Thymus (tissue), 11 donors: ENCODE results near the gene RNU7-1. TPM values are rescaled to one million over a fixed set of nuclear protein-coding genes. Genes with fewer than 3 reads are reported as not detected.

ENCODE experiments used
- DNase-seq, 9 donors: peaks; one replicate each; pipeline ENCODE4 v3.0.0-alpha.2; 2013; ENCODE audit warnings: low spot score in 9 of 9, low read depth in 6 of 9, missing footprints in 1 of 9
- H3K27ac ChIP-seq, 2 donors: one replicate each; pipeline ENCODE4 v1.5.1; 2013; ENCODE audit warnings: control low read depth in 1 of 2, low read depth in 1 of 2, low read length in 1 of 2, mild to moderate bottlenecking in 1 of 2, moderate library complexity in 1 of 2
- H3K27me3 ChIP-seq, 2 donors: one replicate each; pipeline ENCODE4 v1.5.1; 2013; ENCODE audit warnings: low read length in 1 of 2; ENCODE audit not compliant: control insufficient read depth in 2 of 2, insufficient read depth in 1 of 2
- H3K36me3 ChIP-seq, 2 donors: one replicate each; pipeline ENCODE4 v1.5.1; 2013; ENCODE audit warnings: low read length in 1 of 2, mild to moderate bottlenecking in 1 of 2, moderate library complexity in 1 of 2; ENCODE audit not compliant: control insufficient read depth in 2 of 2, insufficient read depth in 2 of 2
- H3K4me1 ChIP-seq, 2 donors: one replicate each; pipeline ENCODE4 v1.5.1; 2013; ENCODE audit warnings: low read length in 2 of 2; ENCODE audit not compliant: control insufficient read depth in 2 of 2, insufficient read depth in 2 of 2
- H3K4me3 ChIP-seq, 2 donors: one replicate each; pipeline ENCODE4 v1.5.1; 2013; ENCODE audit warnings: low read length in 2 of 2, control low read depth in 1 of 2, mild to moderate bottlenecking in 1 of 2
- H3K9me3 ChIP-seq, 2 donors: one replicate each; pipeline ENCODE4 v1.5.1; 2013; ENCODE audit warnings: low read length in 1 of 2, mild to moderate bottlenecking in 1 of 2; ENCODE audit not compliant: control insufficient read depth in 2 of 2, insufficient read depth in 1 of 2
- WGBS: extraction: QIAGEN DNeasy Blood & Tissue Kit; methylation state at CpG from one replicate; pipeline ENCODE4 v1.1.7; 2013; 5-methylcytosine and 5-hydroxymethylcytosine counted together
- polyA plus RNA-seq: library from polyadenylated mRNA; stranded (reverse); fragments of 200-250 nt; gene quantifications from one replicate; pipeline ENCODE4 v1.2.3, GENCODE V29; 2013
- total RNA-seq: library from RNA; stranded (reverse); fragments of 120-200 nt; gene quantifications from one replicate; pipeline ENCODE4 v1.2.4, GENCODE V29; 2013
- donor health status: healthy.

The RNU7-1 gene
- total and polyA plus RNA-seq, 2 donors = not detected

DNA sequence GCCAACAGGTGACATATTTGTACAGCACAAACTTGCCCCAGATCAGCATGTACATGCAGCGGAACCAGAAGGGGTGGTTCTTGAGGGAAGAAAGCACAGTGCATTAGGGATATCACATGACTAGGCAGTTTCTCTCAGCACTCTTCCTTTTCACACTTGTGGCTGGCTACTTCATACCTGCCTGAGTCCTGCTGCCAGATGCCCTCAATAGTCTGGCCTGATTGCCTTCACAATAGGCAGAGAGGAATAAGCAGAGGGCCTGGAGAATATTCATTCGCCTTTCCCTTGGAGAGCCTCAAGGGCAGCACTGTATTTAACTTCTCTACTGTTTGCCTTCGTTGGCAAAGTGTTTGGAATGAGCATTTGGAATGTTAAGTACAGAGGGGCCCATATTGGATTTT lies 35.0 kb downstream of the RNU7-1 start:
- Histone ChIP-seq H3K4me1 (no peaks in the 10 kb centered on the region), H3K36me3 (peaks cover 89 to 95% of the 10 kb centered on the region in 2 donors), H3K27me3 (no peaks in the 10 kb centered on the region), H3K4me3 (no peak overlapping the region), H3K27ac (no peak overlapping the region), H3K9me3 (no peaks in the 10 kb centered on the region)
- 97% methylated on average over 3 of the region's 3 CpGs for WGBS
- no peak for DNase-seq

DNA sequence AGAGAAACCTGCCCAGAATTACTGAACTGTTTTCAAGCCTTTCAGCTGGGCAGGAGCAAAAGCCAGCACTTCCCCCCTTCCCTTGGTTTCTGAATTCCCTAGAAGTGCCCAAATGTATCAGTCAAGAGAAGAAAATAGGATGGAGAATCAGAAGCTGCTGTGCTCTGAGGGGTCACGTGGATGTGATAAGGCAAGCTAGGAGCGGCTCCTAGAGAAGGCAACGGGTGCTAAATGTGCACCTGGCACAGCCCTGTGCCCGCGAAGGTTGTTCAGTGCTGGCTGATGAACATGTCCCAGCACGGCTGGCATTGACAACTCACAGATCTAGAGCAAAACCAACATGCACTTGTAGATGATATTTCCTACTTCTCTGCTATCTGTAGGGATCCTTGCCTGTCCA lies 35.4 kb downstream of the RNU7-1 start:
- Histone ChIP-seq H3K27ac (no peak overlapping the region), H3K4me1 (no peaks in the 10 kb centered on the region), H3K36me3 (peaks cover 85 to 93% of the 10 kb centered on the region in 2 donors), H3K27me3 (no peaks in the 10 kb centered on the region), H3K9me3 (no peaks in the 10 kb centered on the region), H3K4me3 (no peak overlapping the region)
- DNase-seq = no peak
- 98% methylated on average over 6 of the region's 6 CpGs for WGBS

DNA sequence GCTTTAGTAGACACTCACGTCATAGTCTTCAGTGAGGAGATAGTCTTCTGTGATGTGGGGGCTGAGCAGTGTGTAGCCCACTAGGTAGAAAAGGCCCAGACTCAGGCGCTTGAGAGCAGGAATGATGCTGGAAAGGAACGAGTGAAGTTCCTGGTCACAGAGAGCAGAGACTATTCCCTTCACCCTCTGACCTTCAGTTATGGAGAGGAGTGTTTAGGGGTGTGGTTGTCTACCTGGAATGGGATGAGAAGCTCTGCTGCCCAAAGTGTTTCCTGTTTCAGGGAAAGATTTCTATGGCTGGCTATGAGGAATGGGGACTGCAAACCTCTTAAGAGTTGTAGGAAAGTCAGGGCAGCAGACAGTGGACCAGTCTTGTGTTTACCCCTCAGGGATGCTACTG lies 35.8 kb downstream of the RNU7-1 start:
- 96% methylated on average over 3 of the region's 3 CpGs for WGBS
- no peak overlapping the region for H3K4me3 ChIP-seq
- no peak for DNase-seq
- no peaks in the 10 kb centered on the region for H3K27me3 ChIP-seq
- no peak overlapping the region for H3K27ac ChIP-seq
- no peaks in the 10 kb centered on the region for H3K4me1 ChIP-seq
- peaks cover 81 to 92% of the 10 kb centered on the region in 2 donors for H3K36me3 ChIP-seq
- H3K9me3 ChIP-seq = no peaks in the 10 kb centered on the region

- H3K27me3 ChIP-seq = no peaks in the 10 kb centered on the region
- no peak overlapping the region for H3K4me3 ChIP-seq
- H3K36me3 ChIP-seq = peaks cover 77 to 89% of the 10 kb centered on the region in 2 donors
- H3K9me3 ChIP-seq = no peaks in the 10 kb centered on the region
- WGBS = 99% methylated on average over 4 of the region's 4 CpGs
- H3K4me1 ChIP-seq = no peaks in the 10 kb centered on the region
- DNase-seq = no peak
- H3K27ac ChIP-seq = no peak overlapping the region
These were observed 36.5 kb downstream of the RNU7-1 start for GRCh38 chr12:6980075-6980474.

DNA sequence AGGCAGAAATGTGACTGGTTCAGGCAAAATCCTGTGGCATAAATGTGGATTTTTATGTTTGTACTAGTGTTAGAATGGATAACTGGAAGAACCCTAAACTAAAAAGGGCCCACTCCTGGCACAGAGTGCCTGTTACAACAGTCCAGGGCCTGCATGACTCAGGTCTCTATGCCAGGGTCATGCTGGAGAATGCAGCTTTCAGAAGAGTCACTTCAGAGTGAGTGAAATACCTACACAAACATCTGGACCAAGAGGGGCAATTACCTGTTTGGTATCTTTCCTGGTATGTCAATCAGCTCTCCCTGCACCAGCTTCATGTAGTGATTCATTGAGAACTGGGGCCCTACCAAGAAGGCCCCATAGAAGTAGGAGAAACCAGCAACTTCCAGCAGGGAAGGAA lies 37.1 kb downstream of the RNU7-1 start:
- DNase-seq = no peak
- Histone ChIP-seq H3K27ac (no peak overlapping the region), H3K36me3 (peaks cover 70 to 85% of the 10 kb centered on the region in 2 donors), H3K4me3 (no peak overlapping the region), H3K4me1 (no peaks in the 10 kb centered on the region), H3K27me3 (no peaks in the 10 kb centered on the region), H3K9me3 (no peaks in the 10 kb centered on the region)

GRCh38 chr12:6981152-6982052 lies 37.8 kb downstream of the RNU7-1 start:
- 96% methylated on average over 10 of the region's 10 CpGs for WGBS
- Histone ChIP-seq H3K9me3 (no peaks in the 10 kb centered on the region), H3K4me1 (no peaks in the 10 kb centered on the region), H3K36me3 (peaks cover 64 to 82% of the 10 kb centered on the region in 2 donors), H3K27ac (no peak overlapping the region), H3K4me3 (no peak overlapping the region), H3K27me3 (no peaks in the 10 kb centered on the region)
- DNase-seq = no peak

GRCh38 chr12:6982532-6982931 lies 38.9 kb downstream of the RNU7-1 start:
- H3K27ac ChIP-seq = no peak overlapping the region
- H3K36me3 ChIP-seq = peaks cover 56 to 70% of the 10 kb centered on the region in 2 donors
- 98% methylated on average over 7 of the region's 7 CpGs for WGBS
- no peaks in the 10 kb centered on the region for H3K9me3 ChIP-seq
- H3K4me3 ChIP-seq = no peak overlapping the region
- DNase-seq = no peak
- H3K27me3 ChIP-seq = no peaks in the 10 kb centered on the region
- H3K4me1 ChIP-seq = no peaks in the 10 kb centered on the region

DNA sequence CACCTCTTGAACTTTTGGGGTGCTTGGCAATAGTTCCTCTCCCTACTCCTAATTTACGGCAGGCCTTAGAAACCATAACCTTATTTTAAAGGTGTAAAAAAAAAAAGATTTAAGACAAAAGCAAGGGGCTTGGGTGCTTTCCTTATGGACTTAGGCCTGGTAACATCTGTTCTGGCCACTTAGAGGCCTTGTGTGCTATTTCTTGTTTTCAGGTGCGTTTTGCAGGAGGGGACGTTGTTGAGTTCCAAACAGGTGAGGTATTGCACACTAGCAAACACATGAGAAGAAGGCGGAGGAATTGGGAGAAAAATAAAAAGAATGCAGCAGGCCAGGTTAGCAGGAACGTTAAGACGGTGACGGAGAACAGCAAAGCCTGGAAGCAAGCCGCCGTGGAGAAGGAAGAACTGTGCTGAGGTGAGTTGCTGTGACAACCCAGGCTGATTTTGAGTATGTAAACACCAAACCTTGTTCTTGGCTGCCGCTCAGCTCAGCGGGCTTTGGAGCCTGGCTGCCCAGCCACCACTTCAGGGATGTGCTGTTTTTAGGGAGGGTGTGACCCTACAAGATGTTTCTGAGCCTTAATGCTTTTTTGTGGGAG lies 44.4 kb downstream of the RNU7-1 start:
- peak overlapping the region in 1 of 2 donors; percentile 64 for H3K27ac ChIP-seq
- no peaks in the 10 kb centered on the region for H3K4me1 ChIP-seq
- H3K36me3 ChIP-seq = peaks cover 14 to 28% of the 10 kb centered on the region in 2 donors
- no peak for DNase-seq
- H3K4me3 ChIP-seq = no peak overlapping the region
- WGBS = 92% methylated on average over 11 of the region's 11 CpGs
- no peaks in the 10 kb centered on the region for H3K27me3 ChIP-seq
- H3K9me3 ChIP-seq = peaks cover 0 to 1% of the 10 kb centered on the region in 2 donors
